Karpas-422 (cell line): ENCODE results near the gene CUEDC2. TPM values are rescaled to one million over a fixed set of nuclear protein-coding genes. Genes with fewer than 3 reads are reported as not detected.

Experiments used
- DNase-seq: peaks from one replicate; pipeline ENCODE4 v3.0.0-alpha.2; 2015
- H2AFZ ChIP-seq: fragments of 200-600 bp; sonication (generic); 2 replicates; pipeline ENCODE4 v1.6.1; 2014; ENCODE audit warnings: antibody characterized with exemption, low read length, mixed read lengths
- H3K27ac ChIP-seq: fragments of 200-600 bp; sonication (generic); 2 replicates; pipeline ENCODE4 v1.5.1; 2014; ENCODE audit warnings: mild to moderate bottlenecking, low read length, moderate library complexity
- H3K27me3 ChIP-seq: fragments of 200-600 bp; sonication (generic); 2 replicates; pipeline ENCODE4 v1.6.1; 2014; ENCODE audit warnings: low read length, mixed read lengths
- H3K36me3 ChIP-seq: fragments of 200-600 bp; sonication (generic); 2 replicates; pipeline ENCODE4 v1.6.1; 2014; ENCODE audit warnings: low read length, mixed read lengths; ENCODE audit not compliant: insufficient read depth
- H3K4me1 ChIP-seq: fragments of 200-600 bp; sonication (generic); 2 replicates; pipeline ENCODE4 v1.6.1; 2014; ENCODE audit warnings: mild to moderate bottlenecking, low read length, mixed read lengths
- H3K4me2 ChIP-seq: fragments of 200-600 bp; sonication (generic); 2 replicates; pipeline ENCODE4 v1.6.1; 2014; ENCODE audit warnings: low read length, low read depth, mild to moderate bottlenecking; ENCODE audit not compliant: poor library complexity, severe bottlenecking
- H3K4me3 ChIP-seq: fragments of 200-600 bp; sonication (generic); 2 replicates; pipeline ENCODE4 v1.5.1; 2014; ENCODE audit warnings: mild to moderate bottlenecking, antibody characterized with exemption, low read length, mixed read lengths
- H3K79me2 ChIP-seq: fragments of 200-600 bp; sonication (generic); 2 replicates; pipeline ENCODE4 v1.6.1; 2014; ENCODE audit warnings: mild to moderate bottlenecking, low read length, mixed read lengths
- H3K9ac ChIP-seq: fragments of 200-600 bp; sonication (generic); 2 replicates; pipeline ENCODE4 v1.6.0; 2014; ENCODE audit warnings: low read length
- H3K9me2 ChIP-seq: fragments of 200-600 bp; sonication (generic), shearing (Covaris generic); replicated peaks from 2 replicates; pipeline ENCODE4 v1.6.0; 2014; ENCODE audit warnings: mild to moderate bottlenecking, low read length, moderate library complexity; ENCODE audit not compliant: insufficient read depth
- H3K9me3 ChIP-seq: fragments of 300-700, 200-600 bp; sonication (generic); 2 replicates; pipeline ENCODE4 v1.6.1; 2014; ENCODE audit warnings: low read length, mixed read lengths
- H4K20me1 ChIP-seq: fragments of 200-600 bp; sonication (generic); 2 replicates; pipeline ENCODE4 v1.6.1; 2014; ENCODE audit warnings: mild to moderate bottlenecking, antibody characterized with exemption, low read length, low read depth; ENCODE audit not compliant: insufficient read depth
- total RNA-seq: library from RNA; depleted of rRNA; stranded (reverse); fragments of >200 nt; shearing (Covaris generic); gene quantifications from 2 replicates; pipeline ENCODE4 v1.2.3, GENCODE V29; 2014; ENCODE audit warnings: low replicate concordance

CUEDC2 gene
- total RNA-seq, 1 experiment from 2014 or later, result 27.1 TPM

GRCh38 chr10:102384606-102385429, 47.6 kb downstream of the CUEDC2 start:
- no peaks in the 10 kb centered on the region for H3K9me3 ChIP-seq
- H2AFZ ChIP-seq, result no peak overlapping the region
- H3K36me3 ChIP-seq, result no peaks in the 10 kb centered on the region
- H3K9ac ChIP-seq, result no peak overlapping the region
- H3K9me2 ChIP-seq, result no peaks in the 10 kb centered on the region
- no peaks in the 10 kb centered on the region for H4K20me1 ChIP-seq
- no peaks in the 10 kb centered on the region for H3K27me3 ChIP-seq
- H3K4me2 ChIP-seq, result no peak overlapping the region
- no peaks in the 10 kb centered on the region for H3K79me2 ChIP-seq
- H3K27ac ChIP-seq, result no peak overlapping the region
- H3K4me1 ChIP-seq, result no peaks in the 10 kb centered on the region
- no peak overlapping the region for H3K4me3 ChIP-seq
- DNase-seq, result no peak

GRCh38 chr10:102384053-102384452, 48.3 kb downstream of the CUEDC2 start:
- no peak overlapping the region for H2AFZ ChIP-seq
- H3K4me3 ChIP-seq, result no peak overlapping the region
- no peaks in the 10 kb centered on the region for H3K27me3 ChIP-seq
- H3K36me3 ChIP-seq, result no peaks in the 10 kb centered on the region
- H3K9ac ChIP-seq, result no peak overlapping the region
- H3K9me2 ChIP-seq, result no peaks in the 10 kb centered on the region
- H4K20me1 ChIP-seq, result no peaks in the 10 kb centered on the region
- no peak for DNase-seq
- no peaks in the 10 kb centered on the region for H3K4me1 ChIP-seq
- H3K4me2 ChIP-seq, result no peak overlapping the region
- no peaks in the 10 kb centered on the region for H3K9me3 ChIP-seq
- no peak overlapping the region for H3K27ac ChIP-seq
- H3K79me2 ChIP-seq, result no peaks in the 10 kb centered on the region

- no peaks in the 10 kb centered on the region for H3K9me3 ChIP-seq
- no peaks in the 10 kb centered on the region for H3K4me1 ChIP-seq
- no peak overlapping the region for H2AFZ ChIP-seq
- H3K27me3 ChIP-seq, result no peaks in the 10 kb centered on the region
- no peaks in the 10 kb centered on the region for H4K20me1 ChIP-seq
- no peak overlapping the region for H3K4me3 ChIP-seq
- DNase-seq, result no peak
- H3K4me2 ChIP-seq, result no peak overlapping the region
- H3K79me2 ChIP-seq, result no peaks in the 10 kb centered on the region
- no peaks in the 10 kb centered on the region for H3K36me3 ChIP-seq
- H3K27ac ChIP-seq, result no peak overlapping the region
- no peak overlapping the region for H3K9ac ChIP-seq
- no peaks in the 10 kb centered on the region for H3K9me2 ChIP-seq
These were observed 49.5 kb downstream of the CUEDC2 start for GRCh38 chr10:102382871-102383270.

DNA sequence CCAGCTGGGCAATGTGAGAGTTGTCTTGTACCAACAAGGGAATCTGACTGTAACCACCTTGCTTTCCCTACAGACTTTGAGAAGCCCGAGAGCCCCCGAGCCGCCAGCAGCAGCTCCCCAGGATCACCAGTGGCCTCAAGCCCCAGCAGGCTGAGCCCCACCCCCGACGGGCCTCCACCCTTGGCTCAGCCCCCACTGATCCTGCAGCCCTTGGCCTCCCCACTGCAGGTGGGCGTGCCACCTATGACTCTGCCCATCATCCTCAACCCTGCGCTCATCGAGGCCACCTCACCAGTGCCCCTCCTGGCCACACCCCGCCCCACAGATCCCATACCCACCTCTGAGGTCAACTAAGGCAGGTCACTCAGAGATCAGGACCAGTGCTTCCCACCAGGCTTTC, 50.4 kb downstream of the CUEDC2 start:
- H3K4me3 ChIP-seq, result no peak overlapping the region
- H2AFZ ChIP-seq, result no peak overlapping the region
- no peak overlapping the region for H3K4me2 ChIP-seq

GRCh38 chr10:102379383-102379782, 53.0 kb downstream of the CUEDC2 start:
- no peak overlapping the region for H3K27ac ChIP-seq
- no peak for DNase-seq
- no peaks in the 10 kb centered on the region for H3K27me3 ChIP-seq
- H4K20me1 ChIP-seq, result no peaks in the 10 kb centered on the region
- no peak overlapping the region for H3K9ac ChIP-seq
- H3K4me1 ChIP-seq, result no peaks in the 10 kb centered on the region
- H3K9me3 ChIP-seq, result no peaks in the 10 kb centered on the region
- no peak overlapping the region for H3K4me2 ChIP-seq
- no peaks in the 10 kb centered on the region for H3K36me3 ChIP-seq
- H3K79me2 ChIP-seq, result no peaks in the 10 kb centered on the region
- no peak overlapping the region for H2AFZ ChIP-seq
- no peak overlapping the region for H3K4me3 ChIP-seq
- no peaks in the 10 kb centered on the region for H3K9me2 ChIP-seq

More for the DNA sequence above, 50.4 kb downstream of the CUEDC2 start:
- no peaks in the 10 kb centered on the region for H3K27me3 ChIP-seq
- no peak for DNase-seq
- H3K79me2 ChIP-seq, result no peaks in the 10 kb centered on the region
- no peaks in the 10 kb centered on the region for H3K9me3 ChIP-seq
- H3K27ac ChIP-seq, result no peak overlapping the region
- no peaks in the 10 kb centered on the region for H3K9me2 ChIP-seq
- H4K20me1 ChIP-seq, result no peaks in the 10 kb centered on the region
- H3K4me1 ChIP-seq, result no peaks in the 10 kb centered on the region
- no peak overlapping the region for H3K9ac ChIP-seq
- H3K36me3 ChIP-seq, result no peaks in the 10 kb centered on the region

- no peak for DNase-seq
- Histone ChIP-seq H3K36me3 (no peaks in the 10 kb centered on the region), H4K20me1 (no peaks in the 10 kb centered on the region), H3K9me3 (no peaks in the 10 kb centered on the region), H3K27me3 (no peaks in the 10 kb centered on the region), H3K4me2 (no peak overlapping the region), H3K9ac (no peak overlapping the region), H3K27ac (no peak overlapping the region), H3K79me2 (no peaks in the 10 kb centered on the region), H3K9me2 (no peaks in the 10 kb centered on the region), H3K4me3 (no peak overlapping the region), H3K4me1 (no peaks in the 10 kb centered on the region), H2AFZ (no peak overlapping the region)
These were observed 55.5 kb downstream of the CUEDC2 start for GRCh38 chr10:102376901-102377300.

- H3K27me3 ChIP-seq, result no peaks in the 10 kb centered on the region
- DNase-seq, result no peak
- no peaks in the 10 kb centered on the region for H4K20me1 ChIP-seq
- H3K9me3 ChIP-seq, result no peaks in the 10 kb centered on the region
- no peaks in the 10 kb centered on the region for H3K4me1 ChIP-seq
- no peak overlapping the region for H3K27ac ChIP-seq
- no peak overlapping the region for H3K4me3 ChIP-seq
- peaks cover 5% of the 10 kb centered on the region; the same call in 1 of the 2 replicates for H3K36me3 ChIP-seq
- H3K4me2 ChIP-seq, result no peak overlapping the region
- no peak overlapping the region for H2AFZ ChIP-seq
- no peaks in the 10 kb centered on the region for H3K9me2 ChIP-seq
- no peak overlapping the region for H3K9ac ChIP-seq
- no peaks in the 10 kb centered on the region for H3K79me2 ChIP-seq
These were observed 56.5 kb downstream of the CUEDC2 start for GRCh38 chr10:102375867-102376266.

- Histone ChIP-seq H4K20me1 (no peaks in the 10 kb centered on the region), H3K4me2 (no peak overlapping the region), H3K27me3 (no peaks in the 10 kb centered on the region), H3K4me3 (no peak overlapping the region), H3K9me3 (no peaks in the 10 kb centered on the region), H3K9me2 (no peaks in the 10 kb centered on the region), H2AFZ (no peak overlapping the region), H3K27ac (no peak overlapping the region), H3K9ac (no peak overlapping the region), H3K4me1 (no peaks in the 10 kb centered on the region), H3K79me2 (no peaks in the 10 kb centered on the region), H3K36me3 (peaks cover 5% of the 10 kb centered on the region; the same call in 1 of the 2 replicates)
- DNase-seq, result no peak
These were observed 57.1 kb downstream of the CUEDC2 start for GRCh38 chr10:102375250-102375649.
